GM03348 (cell line): ENCODE results near the gene IKZF5.

ENCODE experiments used
- DNase-seq: peaks from one replicate; pipeline ENCODE4 v3.0.0; 2012; ENCODE audit warnings: low spot score

Gene IKZF5

DNA sequence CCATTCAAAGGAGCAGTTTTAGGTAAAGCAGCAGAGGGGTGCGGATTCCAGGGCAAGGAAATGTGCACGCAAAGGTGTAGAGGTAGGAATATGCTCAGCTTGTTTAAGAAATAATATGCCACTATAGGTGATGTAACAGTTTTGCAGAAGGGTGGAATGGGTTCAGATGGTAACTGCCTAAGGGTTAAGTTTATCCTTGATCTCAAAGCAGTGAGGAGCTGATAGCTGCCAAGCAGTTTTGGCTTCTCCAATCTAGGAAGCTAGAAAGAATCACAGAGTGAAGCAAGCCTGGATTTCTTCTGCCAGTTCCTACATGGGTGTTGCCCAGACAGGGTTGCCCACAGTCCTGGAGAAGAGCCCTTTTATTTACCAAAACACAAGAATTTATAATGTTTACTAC is 6.2 kb upstream of the IKZF5 start:
- DNase-seq: no peak

GRCh38 chr10:123013456-123014419 is 5.1 kb upstream of the IKZF5 start:
- DNase-seq: no peak

DNA sequence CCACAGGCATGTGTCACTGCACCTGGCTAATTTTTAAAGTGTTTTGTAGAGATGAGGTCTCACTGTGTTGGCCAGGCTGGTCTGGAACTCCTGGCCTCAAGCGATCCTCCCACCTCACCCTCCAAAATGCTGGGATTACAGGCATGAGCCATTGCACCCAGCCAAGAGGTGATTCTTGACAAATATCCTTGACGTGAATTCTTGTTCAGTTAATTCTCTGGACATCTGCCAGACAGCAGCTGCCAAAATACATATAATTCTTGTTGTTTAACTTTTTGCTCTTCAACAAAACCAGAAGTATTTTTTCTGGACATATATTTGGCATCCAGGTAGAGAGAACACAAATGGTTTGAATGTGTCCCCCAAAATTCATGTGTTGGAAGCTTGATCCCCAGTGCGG is 3.4 kb upstream of the IKZF5 start:
- DNase-seq: no peak

GRCh38 chr10:123009105-123009820 is 668 bp upstream of the IKZF5 start:
- peak; percentile 40 for DNase-seq

- DNase-seq: peak; percentile 53
Observed at GRCh38 chr10:123007558-123008354, 839 bp downstream of the IKZF5 start.

- DNase-seq: no peak
Observed at GRCh38 chr10:123004298-123004697, 4.3 kb downstream of the IKZF5 start.

DNA sequence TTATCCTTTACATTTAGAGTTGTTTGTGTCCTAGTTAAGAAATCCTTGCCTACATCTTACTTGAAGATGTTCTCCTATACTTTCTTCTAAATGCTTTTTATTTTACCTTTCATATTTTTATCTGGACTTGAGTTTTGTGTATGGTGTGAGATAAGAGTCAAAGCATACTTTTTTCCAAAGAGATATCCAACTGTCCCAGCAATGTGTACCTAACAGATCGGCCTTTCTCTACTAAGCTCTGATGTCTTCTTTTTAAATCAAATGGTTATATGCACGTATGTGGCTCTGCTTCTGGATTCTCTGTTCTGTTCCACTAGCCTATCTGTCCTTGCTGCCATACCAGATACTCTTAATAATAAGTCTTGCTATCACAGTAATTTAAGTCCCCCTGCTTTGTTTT is 7.2 kb downstream of the IKZF5 start:
- DNase-seq: no peak

- no peak for DNase-seq
Observed at GRCh38 chr10:123000155-123000554, 8.4 kb downstream of the IKZF5 start.

GRCh38 chr10:122999347-122999746 is 9.2 kb downstream of the IKZF5 start:
- DNase-seq: no peak

- DNase-seq: no peak
Observed at GRCh38 chr10:122998934-122999333, 9.7 kb downstream of the IKZF5 start.

GRCh38 chr10:122998360-122998917 is 10.2 kb downstream of the IKZF5 start:
- no peak for DNase-seq

GRCh38 chr10:122997864-122998263 is 10.7 kb downstream of the IKZF5 start:
- DNase-seq: no peak

DNA sequence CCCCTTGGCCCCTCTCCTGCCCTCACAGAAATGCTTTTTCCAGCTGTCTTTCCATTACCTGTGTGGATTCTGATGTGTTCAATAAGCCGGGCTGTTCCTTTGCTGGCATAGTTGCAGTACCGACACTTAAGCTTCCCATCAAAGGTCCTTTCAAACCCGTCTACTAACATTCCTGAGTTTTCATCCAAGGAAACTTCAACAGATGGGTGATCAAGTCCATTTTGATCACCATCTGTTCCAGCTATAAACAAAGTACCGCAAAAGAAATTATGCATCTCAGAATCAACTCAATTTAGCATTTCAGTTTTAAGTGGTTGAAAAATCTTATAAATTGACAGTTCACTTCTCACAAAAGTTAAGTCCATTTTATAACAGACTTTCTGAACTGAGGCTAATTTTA is 12.7 kb downstream of the IKZF5 start:
- DNase-seq: no peak

GRCh38 chr10:122993797-122994336 is 14.7 kb downstream of the IKZF5 start:
- no peak for DNase-seq

DNA sequence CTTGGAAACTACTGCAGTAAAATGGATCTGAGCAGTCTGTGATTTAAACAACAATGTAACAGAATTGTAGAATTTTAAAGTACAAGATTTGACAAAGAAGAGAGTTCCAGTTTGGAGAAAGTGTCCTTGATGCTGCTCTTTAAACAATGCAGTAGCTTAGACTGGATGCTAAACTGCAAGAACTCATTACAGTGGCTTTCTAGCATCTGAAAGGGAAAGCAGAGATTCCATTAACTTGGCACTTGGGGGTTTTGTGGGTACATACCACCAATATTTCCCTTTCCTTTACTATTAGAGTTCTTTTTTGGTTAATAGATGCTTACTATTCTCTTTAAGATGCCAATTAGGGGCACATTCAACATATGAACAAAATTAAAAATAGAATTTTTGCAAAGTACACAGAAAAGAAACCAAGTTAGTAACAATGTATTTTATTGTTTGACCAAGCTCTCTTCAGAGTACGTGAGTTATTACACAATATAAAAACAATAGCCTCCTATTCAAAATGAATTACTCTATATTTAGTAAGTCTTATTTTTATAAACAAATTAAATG is 16.5 kb downstream of the IKZF5 start:
- no peak for DNase-seq

DNA sequence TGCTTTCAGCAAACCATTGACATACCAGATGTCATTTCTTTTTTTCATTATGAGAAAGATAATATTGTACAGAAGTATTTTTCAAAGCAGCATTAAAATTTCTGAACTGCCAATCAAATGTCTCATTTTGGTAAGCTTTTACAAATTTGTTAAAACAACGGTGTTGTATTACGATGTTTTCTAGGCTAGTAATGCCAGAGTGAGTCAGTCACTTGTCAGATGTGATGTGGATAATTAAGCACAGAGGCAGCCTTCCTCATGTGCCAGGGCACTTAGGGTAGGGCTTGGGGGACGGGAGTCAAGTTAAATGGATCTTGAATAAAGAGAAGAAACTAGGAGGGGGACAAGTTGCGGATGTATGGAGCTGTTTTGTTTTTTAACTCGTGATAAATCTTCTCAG is 18.3 kb downstream of the IKZF5 start:
- peak; percentile 6 for DNase-seq

- DNase-seq: no peak
Observed at GRCh38 chr10:122988501-122988900, 20.1 kb downstream of the IKZF5 start.

DNA sequence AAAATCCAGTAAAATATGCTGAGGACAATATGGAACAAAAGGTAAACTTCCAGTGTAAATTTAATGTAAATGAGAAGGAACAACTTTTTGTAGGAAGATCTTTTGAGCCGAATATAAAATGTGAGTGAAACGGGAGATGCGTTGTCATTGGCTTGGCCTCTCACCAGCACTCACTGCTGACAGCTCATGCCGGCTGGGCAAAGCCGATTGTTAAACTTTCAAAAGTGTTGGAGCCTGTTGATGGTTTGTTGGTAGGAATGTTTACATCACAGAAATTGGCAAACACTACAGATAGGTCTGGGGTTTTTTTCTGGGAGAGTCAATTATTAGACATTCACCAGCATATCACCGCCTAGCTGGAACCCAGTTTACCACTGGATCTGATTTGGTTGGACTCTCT is 22.3 kb downstream of the IKZF5 start:
- no peak for DNase-seq

DNA sequence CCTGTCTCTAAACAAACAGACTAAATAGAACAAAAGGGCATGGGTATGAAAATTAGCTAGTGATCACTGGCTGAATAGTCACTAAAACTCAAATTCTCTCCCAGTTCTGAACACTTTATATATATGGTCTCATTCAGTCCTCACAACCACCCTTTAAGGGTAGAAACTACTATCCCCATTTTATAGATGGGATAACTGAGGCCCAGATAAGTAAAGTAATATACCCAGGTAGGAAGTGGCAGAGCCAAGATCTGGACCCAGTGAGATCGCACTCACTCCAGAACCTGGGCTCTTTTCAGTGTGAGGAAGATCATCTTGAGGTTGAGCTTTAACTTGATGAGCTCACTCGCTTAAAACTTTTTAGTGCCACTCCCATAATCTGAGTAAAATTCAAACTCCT is 23.9 kb downstream of the IKZF5 start:
- no peak for DNase-seq

DNA sequence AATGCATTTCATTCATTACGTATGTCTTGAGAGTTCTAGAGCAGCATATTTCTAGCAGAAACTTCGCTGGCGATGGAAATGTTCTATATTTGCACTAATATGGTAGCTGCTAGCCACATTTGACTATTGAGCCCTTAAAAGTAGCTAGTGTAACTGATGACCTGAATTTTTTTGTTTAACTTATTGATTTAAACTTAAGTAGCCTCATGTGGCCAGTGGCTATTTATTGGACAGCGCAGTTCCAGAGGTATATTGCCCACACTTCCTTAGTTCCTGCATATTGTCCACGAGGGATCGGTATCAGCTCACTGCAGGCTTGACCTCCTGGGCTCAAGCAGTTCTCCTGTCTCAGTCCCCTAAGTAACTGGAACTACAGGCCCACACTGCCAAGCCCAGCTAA is 24.7 kb downstream of the IKZF5 start:
- DNase-seq: no peak

- DNase-seq: peak; percentile 57
Observed at GRCh38 chr10:122981066-122981464, 27.5 kb downstream of the IKZF5 start.
